GM12874 (cell line): ENCODE measurements around the gene NIT2.

Experiments
- TF ChIP-seq, protein P1 (sequence below): IDR thresholded peaks from 2 replicates; pipeline ENCODE4 v1.5.1; 2011; ENCODE audit warnings: low read depth, mild to moderate bottlenecking, control low read depth, low read length, moderate library complexity; ENCODE audit not compliant: insufficient read depth

The NIT2 gene

DNA sequence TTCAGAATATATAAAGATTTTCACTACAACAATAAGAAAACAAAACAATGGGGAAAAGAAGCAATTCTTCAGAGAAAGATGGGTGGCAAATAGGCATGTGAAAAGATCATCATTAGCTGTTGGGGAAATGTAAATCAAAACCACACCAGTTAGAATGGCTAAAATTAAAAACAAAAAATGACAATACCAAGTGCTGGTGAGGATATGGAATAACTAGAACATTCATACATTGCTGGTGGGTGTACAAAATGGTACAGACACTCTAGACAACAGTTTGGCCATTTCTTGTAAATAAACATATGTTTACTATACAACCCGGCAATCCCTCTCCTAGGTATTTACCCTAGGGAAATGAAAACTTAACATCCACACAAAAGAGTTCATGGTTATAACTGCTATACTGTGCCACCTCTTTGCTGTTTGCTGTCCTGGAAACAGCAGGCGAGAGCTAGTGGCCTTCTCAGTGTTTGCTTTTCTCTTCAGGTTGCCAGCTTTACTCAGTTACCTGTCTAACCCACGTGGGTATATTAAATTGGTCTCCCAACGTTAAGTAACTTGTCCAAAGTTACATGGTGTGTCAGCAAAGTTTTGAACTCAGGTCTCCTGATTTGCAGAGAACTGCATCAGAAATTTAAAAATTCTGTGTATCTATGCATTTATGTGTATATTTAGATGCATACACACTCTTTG is 4.6 kb upstream of the NIT2 start:
- TF ChIP-seq, protein P1, sequence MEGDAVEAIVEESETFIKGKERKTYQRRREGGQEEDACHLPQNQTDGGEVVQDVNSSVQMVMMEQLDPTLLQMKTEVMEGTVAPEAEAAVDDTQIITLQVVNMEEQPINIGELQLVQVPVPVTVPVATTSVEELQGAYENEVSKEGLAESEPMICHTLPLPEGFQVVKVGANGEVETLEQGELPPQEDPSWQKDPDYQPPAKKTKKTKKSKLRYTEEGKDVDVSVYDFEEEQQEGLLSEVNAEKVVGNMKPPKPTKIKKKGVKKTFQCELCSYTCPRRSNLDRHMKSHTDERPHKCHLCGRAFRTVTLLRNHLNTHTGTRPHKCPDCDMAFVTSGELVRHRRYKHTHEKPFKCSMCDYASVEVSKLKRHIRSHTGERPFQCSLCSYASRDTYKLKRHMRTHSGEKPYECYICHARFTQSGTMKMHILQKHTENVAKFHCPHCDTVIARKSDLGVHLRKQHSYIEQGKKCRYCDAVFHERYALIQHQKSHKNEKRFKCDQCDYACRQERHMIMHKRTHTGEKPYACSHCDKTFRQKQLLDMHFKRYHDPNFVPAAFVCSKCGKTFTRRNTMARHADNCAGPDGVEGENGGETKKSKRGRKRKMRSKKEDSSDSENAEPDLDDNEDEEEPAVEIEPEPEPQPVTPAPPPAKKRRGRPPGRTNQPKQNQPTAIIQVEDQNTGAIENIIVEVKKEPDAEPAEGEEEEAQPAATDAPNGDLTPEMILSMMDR = no peak

DNA sequence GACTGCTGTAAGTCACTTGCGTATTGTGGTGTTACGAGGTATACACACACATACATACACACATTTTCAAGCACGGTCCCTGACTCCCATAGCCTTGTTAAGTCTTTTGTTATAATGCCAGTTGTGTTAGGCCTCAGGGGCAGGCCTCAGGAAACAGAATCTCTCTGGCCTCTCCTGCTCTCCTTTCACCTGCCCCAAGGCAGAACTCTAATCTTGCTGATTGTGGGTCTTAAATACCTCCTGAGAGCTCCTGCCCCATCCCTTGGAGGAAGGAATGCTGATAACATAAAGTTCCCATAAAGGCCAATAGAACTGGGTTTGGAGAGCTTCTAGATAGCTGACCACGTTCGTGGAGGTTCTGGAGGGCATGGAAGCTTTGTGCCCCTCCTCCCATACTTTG is 3.9 kb upstream of the NIT2 start:
- TF ChIP-seq, protein P1 = no peak

DNA sequence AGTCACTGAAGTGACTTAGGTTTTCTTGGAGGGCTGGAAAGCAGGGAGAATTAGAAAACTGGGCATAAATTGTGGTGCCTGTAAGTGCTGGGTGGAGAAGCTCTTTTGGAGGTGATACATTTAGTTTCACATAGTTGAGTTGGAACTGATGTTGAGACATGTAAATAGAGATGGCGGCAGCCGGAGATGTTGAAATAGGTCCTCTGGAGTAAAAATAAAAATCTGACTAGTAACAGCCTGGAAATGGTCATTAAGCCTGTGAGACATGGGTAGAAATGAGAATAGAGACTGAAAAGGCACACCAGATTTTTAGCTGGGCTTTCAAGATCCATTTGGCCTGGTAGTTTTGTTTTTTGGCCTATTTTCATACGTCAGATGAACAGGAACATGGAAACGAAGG is 2.9 kb upstream of the NIT2 start:
- TF ChIP-seq, protein P1 = no peak

DNA sequence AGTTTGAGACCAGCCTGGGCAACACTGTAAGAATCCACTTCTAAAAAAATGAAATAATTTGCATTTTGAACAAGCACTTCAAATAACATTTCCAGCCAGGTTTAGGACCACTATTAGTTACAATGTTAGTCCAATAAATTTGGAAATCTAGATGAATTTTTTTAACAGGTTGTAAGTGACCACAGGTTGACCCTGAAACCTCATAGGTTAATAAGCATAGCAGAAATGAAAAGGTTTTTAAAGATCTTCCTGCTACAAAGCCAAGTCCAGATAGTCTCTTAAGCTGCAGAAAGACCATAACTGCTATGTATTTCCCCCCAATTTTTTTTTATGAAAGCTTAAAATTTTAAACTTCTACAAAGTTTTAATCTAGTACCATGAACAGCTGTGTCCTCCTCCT is 1.5 kb upstream of the NIT2 start:
- TF ChIP-seq, protein P1 = no peak

DNA sequence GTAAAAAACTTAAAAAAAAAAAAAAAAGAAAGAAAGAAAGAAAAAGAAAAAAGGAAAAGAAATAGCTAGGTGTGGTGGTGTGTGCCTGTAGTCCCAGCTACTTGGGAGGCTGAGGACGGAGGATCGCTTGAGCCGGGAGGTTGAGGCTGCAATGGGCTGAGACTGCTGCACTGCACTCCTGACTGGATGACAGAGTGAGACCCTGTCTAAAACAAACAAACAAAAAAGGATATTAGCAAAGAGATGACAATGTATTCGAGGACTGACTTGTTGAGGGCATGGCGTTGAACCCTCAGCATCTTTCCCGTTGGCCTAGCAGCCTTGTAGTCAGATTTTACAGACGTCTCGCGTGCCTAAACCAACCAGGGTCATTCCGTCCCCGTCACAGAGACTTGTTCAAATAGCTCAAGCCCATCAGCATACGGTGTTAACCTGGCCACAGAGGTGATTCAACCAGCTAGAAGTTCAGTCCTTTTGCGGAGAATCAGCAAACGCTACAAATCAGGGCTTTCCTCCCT is 528 bp upstream of the NIT2 start:
- TF ChIP-seq, protein P1 = no peak

DNA sequence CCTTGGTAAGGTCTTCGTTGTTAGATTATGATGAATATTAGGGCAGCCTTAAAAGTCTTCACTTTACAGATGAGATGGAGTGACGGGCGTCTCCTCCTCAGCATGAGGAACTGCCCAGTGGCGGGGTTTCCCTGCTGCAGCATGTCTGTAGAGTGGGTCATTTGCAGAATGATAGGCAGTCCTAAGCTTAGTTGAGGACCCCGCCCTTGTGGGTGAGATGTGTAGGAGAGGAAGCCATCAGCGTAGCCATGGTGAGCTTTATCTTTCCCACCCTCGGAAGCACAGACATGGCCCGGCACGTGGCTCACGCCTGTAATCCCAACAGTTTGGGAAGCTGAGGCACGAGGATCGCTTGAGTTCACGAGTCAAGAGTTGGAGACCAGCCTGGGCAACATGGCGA is 877 bp downstream of the NIT2 start:
- TF ChIP-seq, protein P1 = no peak

DNA sequence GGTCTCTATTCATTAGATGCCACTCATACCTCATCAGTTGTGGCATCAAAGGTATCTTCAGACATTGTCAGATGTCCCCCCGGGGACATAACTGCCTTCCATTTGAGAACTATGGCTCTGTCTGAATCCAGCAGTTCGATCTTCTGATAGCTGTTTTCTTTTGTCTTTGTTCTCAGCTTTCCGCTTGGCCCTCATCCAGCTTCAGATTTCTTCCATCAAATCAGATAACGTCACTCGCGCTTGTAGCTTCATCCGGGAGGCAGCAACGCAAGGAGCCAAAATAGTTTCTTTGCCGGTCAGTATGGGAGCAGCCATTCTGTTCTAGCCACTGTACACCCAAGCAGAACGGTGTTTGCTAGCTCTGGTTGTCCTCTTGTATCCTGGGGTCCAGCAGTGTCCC is 4.4 kb downstream of the NIT2 start:
- TF ChIP-seq, protein P1 = no peak
